Subcutaneous adipose tissue (tissue), 4 donors: ENCODE measurements around the gene PTPN23. TPM values are rescaled to one million over a fixed set of nuclear protein-coding genes. Genes with fewer than 3 reads are reported as not detected.

Source experiments
- total RNA-seq, 4 donors: library from RNA; depleted of rRNA; stranded (reverse); fragments of >200 nt; gene quantifications; one replicate each; pipeline ENCODE4 v1.1.0, GENCODE V29; 2016
- TF ChIP-seq, protein P1 (sequence below): fragments of 450-650 bp; IDR thresholded peaks from one replicate; pipeline ENCODE4 v1.5.1; 2016; ENCODE audit warnings: low read depth, mild to moderate bottlenecking, control low read depth, antibody characterized with exemption, moderate library complexity

PTPN23 gene
- total RNA-seq, 4 donors from 2014 or later: 14.0 to 27.3 (median 19.9) TPM

DNA sequence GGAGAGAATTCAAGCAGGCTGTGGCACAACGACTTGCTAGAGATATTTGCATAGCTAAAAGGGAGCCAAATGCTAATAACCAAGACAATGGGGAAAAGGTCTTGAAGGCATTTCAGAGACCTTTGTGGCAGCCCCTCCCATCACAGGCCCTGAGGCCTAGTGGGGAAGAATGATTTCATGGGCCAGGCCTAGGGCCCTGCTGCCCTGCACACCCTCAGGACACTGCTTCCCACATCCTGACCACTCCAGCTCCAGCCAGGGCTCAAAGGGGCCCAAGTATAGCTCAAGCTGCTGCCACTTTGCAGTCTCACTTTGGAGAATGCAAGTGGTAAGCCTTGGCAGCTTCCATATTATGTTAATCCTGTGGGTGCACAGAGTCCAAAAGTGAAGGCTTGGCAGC is 21.5 kb upstream of the PTPN23 start:
- TF ChIP-seq, protein P1, sequence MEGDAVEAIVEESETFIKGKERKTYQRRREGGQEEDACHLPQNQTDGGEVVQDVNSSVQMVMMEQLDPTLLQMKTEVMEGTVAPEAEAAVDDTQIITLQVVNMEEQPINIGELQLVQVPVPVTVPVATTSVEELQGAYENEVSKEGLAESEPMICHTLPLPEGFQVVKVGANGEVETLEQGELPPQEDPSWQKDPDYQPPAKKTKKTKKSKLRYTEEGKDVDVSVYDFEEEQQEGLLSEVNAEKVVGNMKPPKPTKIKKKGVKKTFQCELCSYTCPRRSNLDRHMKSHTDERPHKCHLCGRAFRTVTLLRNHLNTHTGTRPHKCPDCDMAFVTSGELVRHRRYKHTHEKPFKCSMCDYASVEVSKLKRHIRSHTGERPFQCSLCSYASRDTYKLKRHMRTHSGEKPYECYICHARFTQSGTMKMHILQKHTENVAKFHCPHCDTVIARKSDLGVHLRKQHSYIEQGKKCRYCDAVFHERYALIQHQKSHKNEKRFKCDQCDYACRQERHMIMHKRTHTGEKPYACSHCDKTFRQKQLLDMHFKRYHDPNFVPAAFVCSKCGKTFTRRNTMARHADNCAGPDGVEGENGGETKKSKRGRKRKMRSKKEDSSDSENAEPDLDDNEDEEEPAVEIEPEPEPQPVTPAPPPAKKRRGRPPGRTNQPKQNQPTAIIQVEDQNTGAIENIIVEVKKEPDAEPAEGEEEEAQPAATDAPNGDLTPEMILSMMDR: no peak

DNA sequence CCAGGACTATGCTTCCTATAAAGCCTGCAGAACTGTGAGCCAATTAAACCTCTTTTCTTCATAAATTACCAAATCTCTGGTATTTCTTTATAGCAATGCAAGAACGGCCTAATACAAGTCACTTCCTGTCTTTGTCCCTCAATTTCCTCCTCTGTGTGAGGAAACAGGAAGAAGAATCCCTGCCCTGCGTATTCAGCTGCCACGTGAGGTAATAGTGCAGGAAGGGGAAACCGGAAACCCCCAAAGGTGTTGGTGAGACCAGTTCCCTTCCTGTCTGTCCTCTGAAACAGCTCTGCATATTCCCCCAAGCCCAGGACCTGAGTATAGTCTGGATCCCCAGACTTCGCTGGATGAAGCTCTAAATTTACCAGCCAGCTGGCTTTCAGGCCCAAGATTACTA is 18.1 kb upstream of the PTPN23 start:
- TF ChIP-seq, protein P1: no peak

DNA sequence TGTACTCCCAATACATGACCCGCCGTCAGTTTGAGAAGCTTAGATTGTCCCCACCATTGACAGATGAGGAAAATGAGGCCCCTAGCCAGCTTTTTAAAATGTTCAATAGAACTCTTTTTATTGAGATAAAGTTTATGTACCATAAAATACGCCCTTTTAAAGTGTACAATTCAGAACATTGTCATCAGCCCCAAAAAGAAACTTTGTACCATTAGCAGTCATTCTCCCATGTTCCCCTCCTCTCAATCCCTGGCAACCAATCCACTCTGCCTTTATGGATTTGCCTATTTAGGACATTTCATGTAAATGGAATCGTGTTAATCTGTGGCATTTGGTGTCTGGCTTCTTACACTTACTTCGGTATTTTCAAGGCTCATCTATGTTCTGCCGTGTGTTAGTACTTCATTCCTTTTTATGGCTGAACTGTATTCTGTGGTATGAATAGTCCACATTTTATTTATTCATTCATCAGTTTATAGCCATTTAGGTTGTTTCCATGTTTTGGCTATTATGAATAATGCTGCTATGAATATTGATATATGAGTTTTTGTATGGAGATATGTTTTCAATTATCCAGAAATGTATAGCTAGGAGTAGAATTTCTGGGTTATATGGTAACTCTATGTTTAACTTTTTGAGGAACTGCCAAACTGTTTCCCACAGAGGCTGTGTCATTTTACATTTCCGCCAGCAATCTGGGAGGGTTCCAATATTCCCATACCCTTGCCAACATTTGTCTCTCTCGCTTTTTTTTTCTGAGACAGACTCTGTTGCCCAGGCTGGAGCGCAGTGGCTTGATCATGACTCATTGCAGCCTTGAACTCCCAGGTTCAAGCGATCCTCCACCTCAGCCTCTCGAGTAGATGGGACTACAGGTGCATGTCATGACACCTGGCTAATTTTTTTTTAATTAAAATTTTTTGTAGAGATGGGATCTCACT is 15.3 kb upstream of the PTPN23 start:
- TF ChIP-seq, protein P1: no peak

DNA sequence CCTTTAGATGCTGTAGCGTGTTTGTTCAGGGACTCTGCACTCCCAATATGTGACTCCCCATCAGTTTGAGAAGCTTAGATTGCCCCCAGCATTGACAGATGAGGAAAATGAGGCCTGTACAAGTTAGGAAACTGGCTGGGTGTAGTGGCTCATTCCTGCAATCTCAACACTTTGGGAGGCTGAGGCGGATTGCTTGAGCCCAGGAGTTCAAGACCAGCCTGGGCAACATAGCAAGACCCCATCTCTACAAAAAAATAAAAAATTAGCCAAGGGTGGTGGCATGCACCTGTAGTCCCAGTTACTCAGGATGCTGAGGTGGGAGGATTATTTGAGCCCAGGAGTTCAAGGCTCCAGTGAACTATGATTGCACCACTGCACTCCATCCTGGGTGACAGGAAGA is 14.0 kb upstream of the PTPN23 start:
- TF ChIP-seq, protein P1: no peak

DNA sequence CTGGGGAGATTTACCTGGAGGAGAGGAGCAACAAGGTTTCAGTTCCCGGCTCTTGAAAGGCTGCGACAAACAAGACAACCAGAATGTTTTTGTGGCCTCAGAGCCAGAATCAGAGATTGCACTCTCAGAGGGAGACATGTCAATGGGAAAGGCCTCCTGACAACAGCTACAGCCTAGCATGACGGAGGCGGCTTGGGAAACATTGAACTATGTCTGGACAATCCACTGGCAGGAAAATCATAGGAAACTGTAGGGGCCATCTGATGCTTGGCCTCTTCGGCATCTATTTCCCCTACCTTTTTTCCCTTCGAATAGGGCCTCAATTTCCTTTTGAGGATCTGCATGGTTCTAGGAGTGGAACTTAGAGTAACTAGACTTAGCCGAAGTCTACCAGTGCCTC is 13.2 kb upstream of the PTPN23 start:
- TF ChIP-seq, protein P1: no peak

DNA sequence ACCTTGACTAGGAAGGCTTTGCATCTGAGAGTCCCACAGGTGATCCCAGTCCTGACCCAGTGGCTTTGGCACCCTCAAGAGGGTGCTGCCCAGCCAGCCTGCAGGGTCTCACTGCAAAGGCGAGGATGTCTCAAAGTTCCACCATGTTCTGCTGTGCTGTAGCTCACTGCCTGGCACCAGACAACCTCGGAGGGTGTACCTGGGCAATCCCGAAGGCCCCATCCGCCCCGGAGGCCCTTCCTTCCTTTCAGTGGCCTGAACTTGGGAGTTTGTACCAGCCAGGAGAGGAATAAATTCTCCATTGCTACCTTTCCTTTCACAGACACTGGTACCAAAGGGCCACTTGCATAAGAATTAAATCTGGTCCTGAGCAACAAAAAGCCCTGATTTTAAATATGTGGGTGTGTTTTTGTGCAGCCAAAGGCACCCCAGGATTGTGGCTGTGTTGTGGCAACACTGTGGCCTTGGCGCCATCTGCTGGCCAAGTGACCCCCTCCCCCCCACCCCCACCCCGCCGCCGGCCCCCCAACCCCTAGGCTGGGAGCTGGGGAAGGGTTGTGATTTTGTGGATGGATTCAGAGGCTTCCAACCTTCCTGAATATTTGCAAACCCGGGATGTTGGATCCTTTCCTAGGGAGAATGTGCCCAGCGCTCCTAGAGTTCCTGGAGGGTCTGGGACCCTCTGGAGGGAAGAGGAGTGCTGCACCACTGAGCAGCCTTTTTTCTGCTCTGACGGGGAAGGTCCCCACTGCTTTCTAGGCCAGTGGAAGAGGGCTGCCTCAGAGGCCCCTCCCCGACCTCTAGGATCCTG is 9.7 kb upstream of the PTPN23 start:
- TF ChIP-seq, protein P1: no peak

DNA sequence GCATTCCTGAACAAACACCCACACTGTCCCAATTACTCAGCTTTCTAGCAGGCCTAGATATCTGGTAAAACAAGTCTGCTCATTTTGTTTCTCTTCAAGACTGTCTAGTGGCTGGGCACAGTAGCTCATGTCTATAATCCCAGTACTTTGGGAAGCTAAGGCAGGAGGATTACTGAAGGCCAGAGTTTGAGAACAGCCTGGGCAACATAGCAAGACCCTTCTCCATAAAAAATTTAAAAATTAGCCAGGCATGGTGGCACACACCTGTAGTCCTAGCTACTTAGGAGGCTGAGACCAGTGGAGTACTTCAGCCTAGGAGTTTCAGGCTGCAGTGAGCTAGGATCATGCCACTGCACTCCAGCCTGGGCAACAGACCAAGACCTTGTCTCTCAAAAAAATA is 6.2 kb upstream of the PTPN23 start:
- TF ChIP-seq, protein P1: no peak
